ENCODE measurements around the gene VPS41.

DNA sequence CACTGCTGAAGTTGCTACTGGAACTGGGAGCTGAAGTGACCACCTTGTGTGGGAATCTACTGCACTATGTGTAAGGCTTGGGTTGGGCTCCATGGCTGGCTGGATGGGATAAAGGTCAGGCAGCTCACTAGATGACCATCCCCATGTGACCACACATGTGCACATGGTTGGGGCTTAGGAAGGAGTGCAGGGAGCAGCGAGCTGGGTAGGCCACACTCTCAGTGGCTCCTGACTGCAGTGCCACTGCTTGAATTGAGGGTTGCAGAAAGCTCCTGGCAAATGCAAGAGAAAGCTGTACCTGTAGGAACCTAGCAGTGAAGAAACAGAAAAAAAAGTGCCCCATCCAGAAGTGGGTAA lies 230.3 kb downstream of the VPS41 start:
- TF ChIP-seq, protein P1, sequence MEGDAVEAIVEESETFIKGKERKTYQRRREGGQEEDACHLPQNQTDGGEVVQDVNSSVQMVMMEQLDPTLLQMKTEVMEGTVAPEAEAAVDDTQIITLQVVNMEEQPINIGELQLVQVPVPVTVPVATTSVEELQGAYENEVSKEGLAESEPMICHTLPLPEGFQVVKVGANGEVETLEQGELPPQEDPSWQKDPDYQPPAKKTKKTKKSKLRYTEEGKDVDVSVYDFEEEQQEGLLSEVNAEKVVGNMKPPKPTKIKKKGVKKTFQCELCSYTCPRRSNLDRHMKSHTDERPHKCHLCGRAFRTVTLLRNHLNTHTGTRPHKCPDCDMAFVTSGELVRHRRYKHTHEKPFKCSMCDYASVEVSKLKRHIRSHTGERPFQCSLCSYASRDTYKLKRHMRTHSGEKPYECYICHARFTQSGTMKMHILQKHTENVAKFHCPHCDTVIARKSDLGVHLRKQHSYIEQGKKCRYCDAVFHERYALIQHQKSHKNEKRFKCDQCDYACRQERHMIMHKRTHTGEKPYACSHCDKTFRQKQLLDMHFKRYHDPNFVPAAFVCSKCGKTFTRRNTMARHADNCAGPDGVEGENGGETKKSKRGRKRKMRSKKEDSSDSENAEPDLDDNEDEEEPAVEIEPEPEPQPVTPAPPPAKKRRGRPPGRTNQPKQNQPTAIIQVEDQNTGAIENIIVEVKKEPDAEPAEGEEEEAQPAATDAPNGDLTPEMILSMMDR (IDR thresholded peaks at IDR 0.05; ENCODE audit: low read depth, low read length): no peak
- TF ChIP-seq POLR2A (IDR thresholded peaks at IDR 0.05; ENCODE audit: extremely low read depth, insufficient read length): no peak
- no peak for TF ChIP-seq MYC (IDR thresholded peaks at IDR 0.05; ENCODE audit: low read depth, low read length)
- TF ChIP-seq, protein P2, sequence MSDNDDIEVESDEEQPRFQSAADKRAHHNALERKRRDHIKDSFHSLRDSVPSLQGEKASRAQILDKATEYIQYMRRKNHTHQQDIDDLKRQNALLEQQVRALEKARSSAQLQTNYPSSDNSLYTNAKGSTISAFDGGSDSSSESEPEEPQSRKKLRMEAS (IDR thresholded peaks at IDR 0.05; ENCODE audit: low read depth, low read length): no peak

Measured in NB4 (cell line).